Liver (tissue), 9 donors: ENCODE data around the gene FHDC1. TPM values are rescaled to one million over a fixed set of nuclear protein-coding genes. Genes with fewer than 3 reads are reported as not detected.

Experiments
- DNase-seq: peaks from one replicate; pipeline ENCODE4 v3.0.0-alpha.2; 2017; ENCODE audit warnings: low spot score
- H3K27ac ChIP-seq, 2 donors: one replicate each; pipeline ENCODE4 v1.7.0; 2013; ENCODE audit warnings: inconsistent platforms in 2 of 2, low read length in 2 of 2, control low read depth in 1 of 2, low read depth in 1 of 2, mild to moderate bottlenecking in 1 of 2
- H3K27me3 ChIP-seq, 4 donors: one replicate each; pipeline versions ENCODE4 v1.6.1 to v1.7.0; 2013; ENCODE audit warnings: low read length in 3 of 4, inconsistent platforms in 1 of 4, mild to moderate bottlenecking in 1 of 4, moderate library complexity in 1 of 4; ENCODE audit not compliant: control insufficient read depth in 4 of 4, insufficient read depth in 4 of 4
- H3K36me3 ChIP-seq, 4 donors: one replicate each; pipeline versions ENCODE4 v1.6.1 to v1.7.0; 2013; ENCODE audit warnings: low read length in 3 of 4, mild to moderate bottlenecking in 3 of 4, low read depth in 1 of 4, moderate library complexity in 1 of 4; ENCODE audit not compliant: control insufficient read depth in 4 of 4, insufficient read depth in 3 of 4
- H3K4me1 ChIP-seq, 4 donors: one replicate each; pipeline versions ENCODE4 v1.6.1 to v1.7.0; 2013; ENCODE audit warnings: low read length in 3 of 4, mild to moderate bottlenecking in 3 of 4, moderate library complexity in 1 of 4; ENCODE audit not compliant: control insufficient read depth in 4 of 4, insufficient read depth in 4 of 4
- H3K4me3 ChIP-seq, 3 donors: one replicate each; pipeline versions ENCODE4 v1.6.1 to v1.7.0; 2013; ENCODE audit warnings: low read length in 3 of 3, control low read depth in 1 of 3, low read depth in 1 of 3, mild to moderate bottlenecking in 1 of 3
- H3K9ac ChIP-seq, 2 donors: one replicate each; pipeline ENCODE4 v1.7.0; 2013; ENCODE audit warnings: low read length in 2 of 2, mild to moderate bottlenecking in 2 of 2, moderate library complexity in 2 of 2, control low read depth in 1 of 2, low read depth in 1 of 2
- H3K9me3 ChIP-seq, 4 donors: one replicate each; pipeline versions ENCODE4 v1.6.1 to v1.7.0; 2013; ENCODE audit warnings: low read length in 3 of 4; ENCODE audit not compliant: control insufficient read depth in 4 of 4
- ATF3 ChIP-seq: IDR thresholded peaks from 2 replicates; pipeline ENCODE4 v1.6.1; 2016; ENCODE audit warnings: antibody characterized with exemption
- CTCF ChIP-seq: fragments of 150-350 bp; IDR thresholded peaks from 2 replicates; pipeline ENCODE4 v1.5.1; 2017; ENCODE audit warnings: improper control_type of control experiment, low read depth, low read length; ENCODE audit not compliant: missing input control
- EGR1 ChIP-seq, 2 donors: IDR thresholded peaks; 2 replicates each; pipeline ENCODE4 v1.6.1; 2016 to 2018; ENCODE audit warnings: antibody characterized with exemption in 2 of 2, low read depth in 2 of 2
- FOXA1 ChIP-seq: IDR thresholded peaks from 2 replicates; pipeline ENCODE4 v1.6.1; 2016; ENCODE audit warnings: antibody characterized with exemption
- FOXA2 ChIP-seq: IDR thresholded peaks from 2 replicates; pipeline ENCODE4 v1.6.1; 2016; ENCODE audit warnings: antibody characterized with exemption
- HNF4A ChIP-seq, 2 donors: conservative IDR thresholded peaks; 2 replicates each; pipeline ENCODE4 v1.6.1; 2016; ENCODE audit warnings: antibody characterized with exemption in 2 of 2, mild to moderate bottlenecking in 2 of 2
- HNF4G ChIP-seq: IDR thresholded peaks from 2 replicates; pipeline ENCODE4 v1.6.1; 2016; ENCODE audit warnings: antibody characterized with exemption
- JUND ChIP-seq, 2 donors: IDR thresholded peaks; 2 replicates each; pipeline ENCODE4 v1.6.1; 2016; ENCODE audit warnings: antibody characterized with exemption in 2 of 2
- NR2F2 ChIP-seq: IDR thresholded peaks from 2 replicates; pipeline ENCODE4 v1.6.1; 2016; ENCODE audit warnings: antibody characterized with exemption
- RAD21 ChIP-seq, 2 donors: IDR thresholded peaks; 2 replicates each; pipeline ENCODE4 v1.6.1; 2016; ENCODE audit warnings: antibody characterized with exemption in 2 of 2, mild to moderate bottlenecking in 2 of 2
- RXRA ChIP-seq, 2 donors: IDR thresholded peaks; 2 replicates each; pipeline ENCODE4 v1.6.1; 2017 to 2018; ENCODE audit warnings: antibody characterized with exemption in 2 of 2, mild to moderate bottlenecking in 1 of 2
- TAF1 ChIP-seq: conservative IDR thresholded peaks from 2 replicates; pipeline ENCODE4 v1.6.1; 2016; ENCODE audit warnings: antibody characterized with exemption, mild to moderate bottlenecking
- YY1 ChIP-seq: IDR thresholded peaks from 2 replicates; pipeline ENCODE4 v1.6.1; 2016; ENCODE audit warnings: antibody characterized with exemption, mild to moderate bottlenecking
- ZBTB33 ChIP-seq: IDR thresholded peaks from 2 replicates; pipeline ENCODE4 v1.6.1; 2016; ENCODE audit warnings: antibody characterized with exemption
- WGBS: extraction: QIAGEN DNeasy Blood & Tissue Kit; methylation state at CpG from one replicate; pipeline ENCODE4 v1.1.7; 2013; 5-methylcytosine and 5-hydroxymethylcytosine counted together
- polyA plus RNA-seq, 2 donors: library from polyadenylated mRNA; stranded (reverse) in 1 of 2; unstranded in 1 of 2; fragments of 200-250 nt in 1 of 2; fragments of >200 nt in 1 of 2; fragmentation: Nextera tagmentation in 1 of 2; extraction: Ambion mirVana in 1 of 2; gene quantifications; one replicate each; pipeline versions ENCODE4 v1.2.1 to v1.2.3, GENCODE V29; 2013 to 2015
- total RNA-seq, 2 donors: library from RNA; depleted of rRNA; stranded (reverse); fragments of >200 nt; gene quantifications; one replicate each; pipeline ENCODE4 v1.2.3, GENCODE V29; 2014
- TF ChIP-seq, protein P1 (sequence below): IDR thresholded peaks from 2 replicates; pipeline ENCODE4 v1.6.1; 2016; ENCODE audit warnings: antibody characterized with exemption, mild to moderate bottlenecking
- TF ChIP-seq, protein P2 (sequence below): IDR thresholded peaks from 2 replicates; pipeline ENCODE4 v1.6.1; 2016; ENCODE audit warnings: antibody characterized with exemption
- donor health status: healthy.
- donor health status: healthy.
- donor health status: healthy.
- donor health status: healthy.
- donor health status: healthy.

The FHDC1 gene
- total and polyA plus RNA-seq, 4 donors, result 0.06 to 33.0 (median 0.11) TPM

DNA sequence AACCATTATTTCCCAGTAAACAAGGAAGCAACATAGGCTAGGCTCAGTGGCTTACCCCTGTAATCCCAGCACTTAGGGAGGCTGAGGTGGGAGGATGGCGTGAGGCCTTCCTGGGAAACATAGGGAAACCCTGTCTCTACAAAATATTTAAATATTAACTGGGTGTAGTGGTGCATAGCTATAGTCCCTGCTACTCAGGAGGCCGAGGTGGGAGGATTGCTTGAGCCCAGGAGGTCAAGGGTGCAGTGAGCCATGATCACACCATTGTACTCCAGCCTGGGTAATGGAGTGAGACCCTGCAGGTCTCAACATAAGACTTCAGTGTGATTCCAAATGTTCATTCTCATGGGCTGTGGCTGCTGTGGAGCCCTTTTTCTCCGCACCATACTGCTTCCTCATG is 34.9 kb downstream of the FHDC1 start:
- Histone ChIP-seq H3K27ac (no peak overlapping the region), H3K9me3 (no peaks in the 10 kb centered on the region), H3K36me3 (no peaks in the 10 kb centered on the region), H3K4me3 (no peak overlapping the region), H3K27me3 (no peaks in the 10 kb centered on the region), H3K9ac (no peak overlapping the region), H3K4me1 (no peaks in the 10 kb centered on the region)
- TF ChIP-seq JUND (IDR thresholded peaks at IDR 0.05), result no peak
- TF ChIP-seq CTCF, result no peak
- no peak for TF ChIP-seq YY1
- no peak for TF ChIP-seq ZBTB33
- TF ChIP-seq, protein P1, sequence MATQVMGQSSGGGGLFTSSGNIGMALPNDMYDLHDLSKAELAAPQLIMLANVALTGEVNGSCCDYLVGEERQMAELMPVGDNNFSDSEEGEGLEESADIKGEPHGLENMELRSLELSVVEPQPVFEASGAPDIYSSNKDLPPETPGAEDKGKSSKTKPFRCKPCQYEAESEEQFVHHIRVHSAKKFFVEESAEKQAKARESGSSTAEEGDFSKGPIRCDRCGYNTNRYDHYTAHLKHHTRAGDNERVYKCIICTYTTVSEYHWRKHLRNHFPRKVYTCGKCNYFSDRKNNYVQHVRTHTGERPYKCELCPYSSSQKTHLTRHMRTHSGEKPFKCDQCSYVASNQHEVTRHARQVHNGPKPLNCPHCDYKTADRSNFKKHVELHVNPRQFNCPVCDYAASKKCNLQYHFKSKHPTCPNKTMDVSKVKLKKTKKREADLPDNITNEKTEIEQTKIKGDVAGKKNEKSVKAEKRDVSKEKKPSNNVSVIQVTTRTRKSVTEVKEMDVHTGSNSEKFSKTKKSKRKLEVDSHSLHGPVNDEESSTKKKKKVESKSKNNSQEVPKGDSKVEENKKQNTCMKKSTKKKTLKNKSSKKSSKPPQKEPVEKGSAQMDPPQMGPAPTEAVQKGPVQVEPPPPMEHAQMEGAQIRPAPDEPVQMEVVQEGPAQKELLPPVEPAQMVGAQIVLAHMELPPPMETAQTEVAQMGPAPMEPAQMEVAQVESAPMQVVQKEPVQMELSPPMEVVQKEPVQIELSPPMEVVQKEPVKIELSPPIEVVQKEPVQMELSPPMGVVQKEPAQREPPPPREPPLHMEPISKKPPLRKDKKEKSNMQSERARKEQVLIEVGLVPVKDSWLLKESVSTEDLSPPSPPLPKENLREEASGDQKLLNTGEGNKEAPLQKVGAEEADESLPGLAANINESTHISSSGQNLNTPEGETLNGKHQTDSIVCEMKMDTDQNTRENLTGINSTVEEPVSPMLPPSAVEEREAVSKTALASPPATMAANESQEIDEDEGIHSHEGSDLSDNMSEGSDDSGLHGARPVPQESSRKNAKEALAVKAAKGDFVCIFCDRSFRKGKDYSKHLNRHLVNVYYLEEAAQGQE, result no peak
- no peak for TF ChIP-seq HNF4G
- TF ChIP-seq FOXA2, result no peak
- TF ChIP-seq HNF4A (conservative IDR thresholded peaks at IDR 0.05), result no peak
- no peak for TF ChIP-seq ATF3
- no peak for TF ChIP-seq RAD21 (IDR thresholded peaks at IDR 0.05)
- no peak for TF ChIP-seq TAF1
- TF ChIP-seq FOXA1, result no peak
- TF ChIP-seq NR2F2, result no peak
- no peak for TF ChIP-seq EGR1 (IDR thresholded peaks at IDR 0.05; ENCODE audit: low read depth in 2 of 2)
- TF ChIP-seq, protein P2, sequence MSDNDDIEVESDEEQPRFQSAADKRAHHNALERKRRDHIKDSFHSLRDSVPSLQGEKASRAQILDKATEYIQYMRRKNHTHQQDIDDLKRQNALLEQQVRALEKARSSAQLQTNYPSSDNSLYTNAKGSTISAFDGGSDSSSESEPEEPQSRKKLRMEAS, result no peak
- no peak for TF ChIP-seq RXRA (IDR thresholded peaks at IDR 0.05)
- 95% methylated on average over 3 of the region's 3 CpGs for WGBS
- no peak for DNase-seq
